Keratinocyte (primary cell): ENCODE data around the gene HOXC11. TPM values are rescaled to one million over a fixed set of nuclear protein-coding genes. Genes with fewer than 3 reads are reported as not detected.

Experiments
- DNase-seq: peaks from one replicate; pipeline ENCODE4 v3.0.0-alpha.2; 2011; ENCODE audit warnings: low read depth, missing footprints, low spot score
- FAIRE-seq: peaks from 2 replicates; lab custom pipeline; 2011; peaks lifted over from hg19 to GRCh38; lab: Jason Lieb, UNC
- H2AFZ ChIP-seq: 2 replicates; pipeline ENCODE4 v1.6.0; 2012; ENCODE audit warnings: low read length, control low read depth, inconsistent platforms; ENCODE audit not compliant: control insufficient read depth
- H3K27ac ChIP-seq: 2 replicates; pipeline ENCODE4 v1.5.1; 2011; ENCODE audit warnings: low read length; ENCODE audit not compliant: control insufficient read depth, insufficient read depth
- H3K27me3 ChIP-seq: 3 replicates; pipeline ENCODE4 v1.6.0; 2011; ENCODE audit warnings: low read length; ENCODE audit not compliant: control insufficient read depth, insufficient read depth; ENCODE audit errors: extremely low read depth
- H3K36me3 ChIP-seq, 2 experiments: 2 replicates in 1 of 2; 3 replicates in 1 of 2; pipeline ENCODE4 v1.5.1; 2011; ENCODE audit warnings: low read length in 2 of 2, mild to moderate bottlenecking in 1 of 2; ENCODE audit not compliant: control insufficient read depth in 2 of 2, insufficient read depth in 2 of 2; ENCODE audit errors: extremely low read depth in 1 of 2
- H3K4me1 ChIP-seq: 3 replicates; pipeline ENCODE4 v1.5.1; 2011; ENCODE audit warnings: low read length; ENCODE audit not compliant: control insufficient read depth, insufficient read depth; ENCODE audit errors: extremely low read depth
- H3K4me2 ChIP-seq: 3 replicates; pipeline ENCODE4 v1.6.0; 2011; ENCODE audit warnings: low read depth, low read length; ENCODE audit not compliant: control insufficient read depth, insufficient read depth; ENCODE audit errors: extremely low read depth
- H3K4me3 ChIP-seq, 3 experiments: fragments of 200-600 bp in 1 of 3; sonication (generic) in 1 of 3; 2 replicates in 2 of 3; 3 replicates in 1 of 3; pipeline ENCODE4 v1.5.1; 2011 to 2016; ENCODE audit warnings: low read length in 3 of 3, mild to moderate bottlenecking in 3 of 3, control low read depth in 2 of 3, inconsistent platforms in 1 of 3, low read depth in 1 of 3, mixed read lengths in 1 of 3, mixed run types in 1 of 3, moderate library complexity in 1 of 3; ENCODE audit not compliant: control insufficient read depth in 2 of 3, insufficient read depth in 2 of 3; ENCODE audit errors: extremely low read depth in 1 of 3
- H3K79me2 ChIP-seq: 2 replicates; pipeline ENCODE4 v1.6.0; 2012; ENCODE audit warnings: low read length; ENCODE audit not compliant: control insufficient read depth, insufficient read depth
- H3K9ac ChIP-seq: 3 replicates; pipeline ENCODE4 v1.6.0; 2011; ENCODE audit warnings: low read length; ENCODE audit not compliant: control insufficient read depth, insufficient read depth; ENCODE audit errors: extremely low read depth
- H3K9me1 ChIP-seq: 3 replicates; pipeline ENCODE4 v1.6.0; 2011; ENCODE audit warnings: low read length; ENCODE audit not compliant: control insufficient read depth, insufficient read depth; ENCODE audit errors: extremely low read depth
- H3K9me3 ChIP-seq: 2 replicates; pipeline ENCODE4 v1.5.1; 2012; ENCODE audit warnings: low read depth, low read length; ENCODE audit not compliant: control insufficient read depth
- H4K20me1 ChIP-seq: 3 replicates; pipeline ENCODE4 v1.6.0; 2011; ENCODE audit warnings: low read length; ENCODE audit not compliant: control insufficient read depth, insufficient read depth; ENCODE audit errors: extremely low read depth
- EZH2 ChIP-seq: IDR thresholded peaks from one replicate; pipeline ENCODE4 v1.6.1; 2012; ENCODE audit warnings: inconsistent platforms, mild to moderate bottlenecking, low read length, moderate library complexity
- dilution Hi-C: fragments of 300-500 bp; cut with MboI; formaldehyde crosslinking; loops from one replicate; pipeline ENCODE4 v1.7.0; 2020; ENCODE audit warnings: low sequenced_read_pairs; ENCODE audit not compliant: extremely low pct_ligation_motif_present
- polyA plus RNA-seq, 5 experiments: library from polyadenylated mRNA; depleted of rRNA in 3 of 5; stranded (reverse) in 3 of 5; stranded (forward) in 1 of 5; unstranded in 1 of 5; fragments of >200 nt; gene quantifications; 1 replicate in 1 of 5; 2 replicates in 3 of 5; 3 replicates in 1 of 5; pipeline versions ENCODE4 v1.2.1 to v1.2.3, GENCODE V29; 2011 to 2012; ENCODE audit warnings: missing spikeins in 2 of 5, low read depth in 1 of 5, low replicate concordance in 1 of 5
- TF ChIP-seq, protein P1 (sequence below), 3 experiments: IDR thresholded peaks in 1 of 3; conservative IDR thresholded peaks in 1 of 3; optimal IDR thresholded peaks in 1 of 3; 2 replicates in 2 of 3; 3 replicates in 1 of 3; pipeline versions ENCODE3 to v1.5.1; 2011; ENCODE audit warnings: low read length in 3 of 3, mild to moderate bottlenecking in 3 of 3, moderate library complexity in 2 of 3, control low read depth in 1 of 3, inconsistent platforms in 1 of 3; ENCODE audit not compliant: insufficient read depth in 2 of 3; ENCODE audit errors: extremely low read depth in 1 of 3

The HOXC11 gene
- polyA plus RNA-seq, 1 donor (not counting 4 experiments of a cell fraction or from before 2014, with no cell fraction given) = 1.6 TPM

DNA sequence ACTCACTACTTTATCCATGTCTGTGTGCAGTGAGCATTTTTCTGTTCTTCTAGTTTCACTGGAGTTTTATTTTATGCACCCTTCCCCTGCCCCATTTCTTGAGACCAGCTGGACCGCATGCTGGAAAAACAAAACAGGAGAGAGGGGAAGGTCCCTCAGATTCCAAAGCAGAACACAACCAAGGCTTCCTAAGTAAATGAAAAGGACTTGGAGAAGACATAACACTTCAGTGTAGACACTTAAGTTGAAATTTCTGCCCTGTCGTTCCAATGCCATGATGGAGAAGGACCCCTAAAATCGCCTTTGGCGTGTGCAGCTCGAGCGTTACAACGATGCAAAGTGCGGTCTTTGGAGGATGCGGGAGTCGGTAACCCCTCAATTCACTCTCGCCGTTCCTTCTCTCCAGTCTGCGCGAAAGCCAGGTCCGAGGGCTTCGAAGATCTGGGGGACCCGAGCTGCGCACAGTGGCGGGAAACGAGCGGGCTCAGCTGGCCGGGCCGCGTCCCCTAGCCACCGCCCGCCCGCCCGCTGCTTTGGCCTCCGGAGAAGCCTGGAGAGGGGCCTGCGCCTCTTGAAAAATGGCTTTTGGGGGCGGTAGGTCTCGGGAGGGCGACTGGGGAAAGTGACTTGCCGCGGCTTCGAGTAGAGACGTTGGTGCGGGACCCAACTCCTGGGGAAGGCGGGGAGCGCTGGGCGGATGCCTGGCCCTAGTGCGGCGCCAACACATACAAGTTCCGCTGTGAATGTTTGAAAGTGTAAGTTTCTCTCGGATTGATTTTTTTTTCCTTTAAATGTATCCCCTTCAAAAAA is 45.5 kb upstream of the HOXC11 start:
- Histone ChIP-seq H3K9me1 (no peaks in the 10 kb centered on the region), H3K36me3 (no peaks in the 10 kb centered on the region), H3K79me2 (no peaks in the 10 kb centered on the region), H3K9ac (no peak overlapping the region), H3K27ac (no peak overlapping the region), H3K9me3 (no peaks in the 10 kb centered on the region), H2AFZ (no peak overlapping the region), H3K4me3 (no peak overlapping the region), H3K27me3 (peaks cover 67% of the 10 kb centered on the region), H3K4me2 (peak overlapping the region; percentile 16), H4K20me1 (no peaks in the 10 kb centered on the region), H3K4me1 (no peaks in the 10 kb centered on the region)
- no peak for FAIRE-seq
- no peak for DNase-seq
- TF ChIP-seq, protein P1, sequence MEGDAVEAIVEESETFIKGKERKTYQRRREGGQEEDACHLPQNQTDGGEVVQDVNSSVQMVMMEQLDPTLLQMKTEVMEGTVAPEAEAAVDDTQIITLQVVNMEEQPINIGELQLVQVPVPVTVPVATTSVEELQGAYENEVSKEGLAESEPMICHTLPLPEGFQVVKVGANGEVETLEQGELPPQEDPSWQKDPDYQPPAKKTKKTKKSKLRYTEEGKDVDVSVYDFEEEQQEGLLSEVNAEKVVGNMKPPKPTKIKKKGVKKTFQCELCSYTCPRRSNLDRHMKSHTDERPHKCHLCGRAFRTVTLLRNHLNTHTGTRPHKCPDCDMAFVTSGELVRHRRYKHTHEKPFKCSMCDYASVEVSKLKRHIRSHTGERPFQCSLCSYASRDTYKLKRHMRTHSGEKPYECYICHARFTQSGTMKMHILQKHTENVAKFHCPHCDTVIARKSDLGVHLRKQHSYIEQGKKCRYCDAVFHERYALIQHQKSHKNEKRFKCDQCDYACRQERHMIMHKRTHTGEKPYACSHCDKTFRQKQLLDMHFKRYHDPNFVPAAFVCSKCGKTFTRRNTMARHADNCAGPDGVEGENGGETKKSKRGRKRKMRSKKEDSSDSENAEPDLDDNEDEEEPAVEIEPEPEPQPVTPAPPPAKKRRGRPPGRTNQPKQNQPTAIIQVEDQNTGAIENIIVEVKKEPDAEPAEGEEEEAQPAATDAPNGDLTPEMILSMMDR (optimal IDR thresholded peaks at IDR 0.05 in 1 of 3, IDR thresholded peaks at IDR 0.05 in 1 of 3, conservative IDR thresholded peaks at IDR 0.05 in 1 of 3; ENCODE audit: extremely low read depth in 1 of 3, insufficient read depth in 2 of 3, low read length in 3 of 3) = no peak
- no peak for TF ChIP-seq EZH2
- dilution Hi-C loops = loop anchor here (25.0 kb wide), 1 partner anchor 165 kb away; the partner anchor contains the start of gene CISTR

DNA sequence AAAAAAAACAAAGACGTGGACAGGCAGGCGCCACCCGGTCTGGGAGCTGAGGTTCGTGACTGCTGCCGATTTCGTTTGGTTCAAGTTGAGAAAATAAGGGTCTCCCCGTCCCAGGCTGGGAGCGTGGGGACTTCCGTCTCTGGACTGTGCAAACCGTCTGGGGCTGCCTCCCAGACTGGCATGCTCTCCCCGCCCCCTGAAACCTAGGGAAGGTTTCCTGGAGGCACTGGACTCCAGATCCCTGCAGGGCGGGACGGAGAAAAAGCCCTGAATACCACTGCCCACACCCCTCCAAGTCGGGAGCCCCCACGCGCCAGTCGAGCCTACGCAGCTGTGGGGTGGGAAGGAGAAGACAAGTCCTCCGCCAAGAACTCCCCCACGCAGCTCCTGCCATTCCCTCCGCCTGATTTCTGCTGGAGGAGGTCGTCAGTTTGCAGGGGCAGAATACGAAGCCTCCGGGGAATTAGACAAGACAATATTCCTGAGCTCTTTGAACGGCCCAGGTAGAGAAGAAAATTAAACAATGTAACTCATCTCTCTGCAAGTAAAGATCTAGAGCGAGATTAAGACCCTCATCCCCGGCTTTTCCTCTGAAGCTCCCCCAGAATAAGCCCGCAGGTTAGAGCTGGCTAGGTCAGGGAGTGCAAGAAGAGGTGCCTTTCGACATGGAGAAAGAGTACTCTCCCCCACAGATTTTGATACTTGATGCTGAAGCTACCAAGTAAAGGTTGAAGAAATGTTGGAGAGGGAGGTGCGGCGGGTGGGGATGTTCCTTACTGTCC is 44.7 kb upstream of the HOXC11 start:
- TF ChIP-seq, protein P1 (optimal IDR thresholded peaks at IDR 0.05 in 1 of 3, IDR thresholded peaks at IDR 0.05 in 1 of 3, conservative IDR thresholded peaks at IDR 0.05 in 1 of 3; ENCODE audit: extremely low read depth in 1 of 3, insufficient read depth in 2 of 3, low read length in 3 of 3) = no peak
- peak; percentile 84 for TF ChIP-seq EZH2
- peaks cover 74% of the 10 kb centered on the region for H3K27me3 ChIP-seq
- no peaks in the 10 kb centered on the region for H3K9me3 ChIP-seq
- no peaks in the 10 kb centered on the region for H3K9me1 ChIP-seq
- FAIRE-seq (no peak), DNase-seq (no peak)
- H3K4me3 ChIP-seq = no peak overlapping the region
- dilution Hi-C loops = loop anchor here (25.0 kb wide), 1 partner anchor 166 kb away; the partner anchor contains the start of gene CISTR
- no peaks in the 10 kb centered on the region for H3K36me3 ChIP-seq
- H4K20me1 ChIP-seq = no peaks in the 10 kb centered on the region
- H3K4me1 ChIP-seq = no peaks in the 10 kb centered on the region
- no peak overlapping the region for H3K27ac ChIP-seq
- no peak overlapping the region for H2AFZ ChIP-seq
- H3K4me2 ChIP-seq = peak overlapping the region; percentile 14
- no peaks in the 10 kb centered on the region for H3K79me2 ChIP-seq
- no peak overlapping the region for H3K9ac ChIP-seq
